HG03521 (cell line): Measurements from ENCODE around the gene KIFC3.
"Not testable (repeated sequence)": the region's sequence is repeated elsewhere in the genome, so short reads cannot be mapped to it uniquely, and the experiment has no call there.

ENCODE experiments used
- ATAC-seq: cut with Tn5 transposase; IDR thresholded peaks from one replicate; pipeline ENCODE4 v1.9.1; 2021; ENCODE audit warnings: mild to moderate bottlenecking, moderate library complexity; ENCODE audit not compliant: unreplicated experiment

KIFC3 gene

DNA sequence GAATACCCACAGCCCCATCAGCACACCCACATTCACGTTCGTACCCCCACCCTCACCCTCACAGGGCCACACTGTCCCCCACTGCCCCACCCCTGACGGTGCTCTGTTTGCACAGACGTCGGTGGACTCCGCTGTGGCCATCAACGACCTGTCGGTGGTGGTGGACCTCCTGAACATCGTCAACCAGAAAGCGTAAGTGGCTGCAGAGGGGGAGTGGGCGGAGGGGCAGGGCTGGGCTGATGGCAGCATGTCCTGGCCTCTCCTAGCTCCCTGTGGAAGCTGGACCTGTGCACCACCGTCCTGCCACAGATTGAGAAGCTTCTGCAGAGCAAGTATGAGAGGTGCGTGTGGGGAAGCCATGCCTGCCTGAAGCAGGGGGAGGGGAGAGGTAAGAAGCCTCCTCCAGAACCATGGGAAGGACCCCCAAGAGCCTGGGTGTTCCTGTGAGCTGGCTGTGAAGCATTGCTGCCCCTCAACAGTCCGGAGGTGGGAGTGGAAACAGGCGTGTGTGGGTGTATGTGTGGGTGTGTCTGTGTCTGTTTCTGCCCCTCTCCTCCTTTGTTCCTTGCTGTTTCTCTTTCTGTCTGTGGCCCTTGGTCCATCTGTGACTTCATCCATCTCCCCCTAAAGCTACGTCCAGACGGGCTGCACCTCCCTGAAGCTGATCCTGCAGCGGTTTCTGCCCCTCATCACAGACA, 46.4 kb downstream of the KIFC3 start:
- no peak for ATAC-seq

DNA sequence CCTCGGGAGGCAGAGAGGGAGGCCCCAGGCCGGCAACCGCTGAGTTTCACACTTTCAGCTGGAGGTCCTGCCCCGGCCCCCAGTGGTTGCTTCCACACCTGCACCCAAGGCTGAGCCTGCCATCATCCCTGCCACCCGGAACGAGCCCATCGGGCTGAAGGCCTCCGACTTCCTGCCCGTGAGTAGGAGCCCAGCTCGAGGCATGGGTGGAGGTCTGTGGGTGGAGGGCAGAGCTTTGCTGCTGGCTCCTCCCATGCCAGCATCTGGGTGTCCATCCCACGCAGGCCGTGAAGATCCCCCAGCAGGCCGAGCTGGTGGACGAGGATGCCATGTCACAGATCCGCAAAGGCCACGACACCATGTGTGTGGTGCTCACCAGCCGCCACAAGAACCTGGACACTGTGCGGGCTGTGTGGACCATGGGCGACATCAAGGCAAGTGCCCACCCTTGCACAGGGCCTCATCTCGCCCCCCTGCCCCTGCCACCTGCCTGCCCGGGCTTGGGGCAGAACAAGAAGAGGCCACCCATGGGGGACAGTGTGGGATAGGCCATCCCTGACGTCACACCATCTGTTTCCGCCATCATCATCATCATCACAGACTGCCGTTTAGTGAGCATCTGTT, 47.1 kb downstream of the KIFC3 start:
- no peak for ATAC-seq

GRCh38 chr16:57754354-57755060, 47.8 kb downstream of the KIFC3 start:
- no peak for ATAC-seq

GRCh38 chr16:57753448-57754353, 48.6 kb downstream of the KIFC3 start:
- no peak for ATAC-seq

DNA sequence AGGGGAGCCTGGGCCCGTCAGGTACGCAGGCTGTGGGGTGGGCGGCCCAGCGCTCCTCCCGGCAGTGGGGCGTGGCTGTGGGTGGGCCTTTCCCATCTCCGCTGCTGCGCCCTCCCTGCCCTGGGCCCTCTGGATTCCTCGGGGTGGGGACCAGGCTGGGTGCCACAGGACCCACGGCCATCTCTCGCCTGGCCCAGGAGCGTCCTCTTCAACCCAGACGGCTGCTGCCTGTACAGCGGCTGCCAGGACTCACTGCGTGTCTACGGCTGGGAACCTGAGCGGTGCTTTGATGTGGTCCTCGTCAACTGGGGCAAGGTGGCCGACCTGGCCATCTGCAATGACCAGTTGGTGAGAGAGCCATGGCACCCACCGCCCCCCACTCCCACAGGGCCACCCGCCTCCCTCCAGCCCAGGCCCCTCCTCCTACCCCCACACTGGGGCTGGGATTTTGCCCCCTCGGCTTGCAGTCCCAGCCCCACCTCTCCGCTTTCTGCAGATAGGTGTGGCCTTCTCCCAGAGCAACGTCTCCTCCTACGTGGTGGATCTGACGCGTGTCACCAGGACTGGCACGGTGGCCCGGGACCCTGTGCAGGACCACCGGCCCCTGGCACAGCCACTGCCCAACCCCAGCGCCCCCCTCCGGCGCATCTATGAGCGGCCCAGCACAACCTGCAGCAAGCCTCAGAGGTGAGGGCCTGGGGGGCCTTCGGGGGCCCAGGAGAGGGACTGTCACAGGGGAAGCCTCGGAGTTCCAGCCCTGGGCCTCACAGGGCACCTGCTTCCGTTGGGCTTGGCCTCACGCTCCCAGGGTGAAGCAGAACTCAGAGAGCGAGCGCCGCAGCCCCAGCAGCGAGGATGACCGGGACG, 49.5 kb downstream of the KIFC3 start:
- no peak for ATAC-seq

GRCh38 chr16:57752203-57752580, 50.1 kb downstream of the KIFC3 start:
- ATAC-seq: no peak

DNA sequence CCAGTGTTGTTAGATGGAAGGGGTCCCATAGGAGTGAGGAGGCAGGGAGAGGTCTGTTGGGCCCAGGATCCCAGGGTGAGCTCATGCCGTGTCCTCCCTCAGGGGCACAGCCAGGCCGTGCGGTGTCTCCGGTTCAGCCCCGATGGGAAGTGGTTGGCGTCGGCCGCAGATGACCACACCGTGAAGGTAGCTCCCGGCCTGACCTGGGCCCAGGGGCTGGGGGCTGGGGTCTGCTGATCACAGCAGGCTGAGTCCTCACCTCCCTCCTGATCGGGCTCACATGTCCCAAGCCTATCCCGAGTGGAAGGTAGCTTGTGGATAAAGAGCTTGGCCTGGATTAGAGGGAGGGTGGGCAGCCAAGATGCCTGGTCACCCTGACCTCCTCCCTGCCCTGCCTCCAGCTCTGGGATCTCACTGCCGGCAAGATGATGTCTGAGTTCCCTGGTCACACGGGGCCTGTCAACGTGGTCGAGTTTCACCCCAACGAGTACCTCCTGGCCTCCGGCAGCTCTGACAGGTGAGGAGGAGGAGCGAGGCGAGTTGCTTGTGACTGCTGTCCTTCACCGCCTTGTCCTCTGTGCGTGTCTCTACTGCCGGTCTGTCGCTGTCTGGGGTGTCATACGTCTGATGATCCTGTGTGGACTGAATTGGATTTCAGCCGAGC, 50.6 kb downstream of the KIFC3 start:
- ATAC-seq: no peak

- no peak for ATAC-seq
These were observed 51.3 kb downstream of the KIFC3 start for GRCh38 chr16:57750796-57751538.

DNA sequence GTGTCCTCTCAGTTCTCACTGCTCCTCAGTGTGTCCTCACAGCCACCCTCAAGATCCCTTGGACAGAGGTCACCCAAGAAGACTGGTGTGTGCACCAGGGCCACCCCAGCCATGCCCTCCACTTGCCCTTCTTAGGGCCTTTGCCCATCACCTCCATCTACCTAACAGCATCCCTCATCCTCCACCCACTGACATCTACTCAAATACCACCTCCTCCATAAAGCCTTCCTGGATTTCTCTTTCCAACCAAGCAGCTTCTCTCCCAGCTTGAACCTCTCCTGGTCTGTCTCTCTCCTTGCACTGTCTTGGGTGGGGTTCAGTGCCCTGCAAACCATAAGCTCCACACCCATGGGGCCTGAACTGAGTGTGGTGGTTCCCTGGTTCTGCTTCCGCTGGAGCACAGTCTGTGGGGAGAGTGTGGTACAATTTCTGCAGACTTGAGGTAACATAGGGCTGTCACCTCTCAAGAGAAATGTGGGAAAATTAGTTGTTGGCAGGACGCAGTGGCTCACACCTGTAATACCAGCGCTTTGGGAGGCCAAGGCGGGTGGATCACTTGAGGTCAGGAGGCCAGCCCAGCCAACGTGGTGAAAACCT, 52.3 kb downstream of the KIFC3 start:
- no peak for ATAC-seq

DNA sequence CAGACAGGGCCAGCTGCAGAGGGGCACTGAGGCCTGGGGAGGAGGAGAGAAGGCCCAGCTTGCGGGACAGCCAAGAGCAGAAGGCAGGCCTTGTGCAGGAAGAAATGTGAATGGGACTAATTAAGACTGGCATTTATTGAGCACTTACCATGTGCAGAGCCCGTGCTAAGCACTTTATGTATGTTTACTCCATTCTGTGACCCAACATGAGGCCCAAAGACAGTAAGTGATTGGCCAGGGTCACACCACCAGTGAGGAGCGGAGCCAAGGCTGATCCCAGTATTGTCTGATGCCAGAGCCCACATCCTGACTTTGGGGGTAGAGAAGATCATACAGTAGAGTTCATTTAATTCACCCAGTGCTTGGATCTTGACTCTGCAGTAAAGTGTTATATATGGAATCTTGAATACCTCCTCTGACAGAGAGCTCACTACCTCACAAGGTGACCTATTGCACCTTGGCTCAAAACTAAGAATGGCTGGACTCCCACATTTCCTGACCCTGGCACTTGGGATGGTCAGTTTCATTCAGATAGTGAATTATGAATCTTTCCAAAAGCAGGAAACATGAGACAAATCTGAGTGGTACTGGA, 53.1 kb downstream of the KIFC3 start:
- no peak for ATAC-seq

GRCh38 chr16:57748596-57748995, 53.7 kb downstream of the KIFC3 start:
- no peak for ATAC-seq

DNA sequence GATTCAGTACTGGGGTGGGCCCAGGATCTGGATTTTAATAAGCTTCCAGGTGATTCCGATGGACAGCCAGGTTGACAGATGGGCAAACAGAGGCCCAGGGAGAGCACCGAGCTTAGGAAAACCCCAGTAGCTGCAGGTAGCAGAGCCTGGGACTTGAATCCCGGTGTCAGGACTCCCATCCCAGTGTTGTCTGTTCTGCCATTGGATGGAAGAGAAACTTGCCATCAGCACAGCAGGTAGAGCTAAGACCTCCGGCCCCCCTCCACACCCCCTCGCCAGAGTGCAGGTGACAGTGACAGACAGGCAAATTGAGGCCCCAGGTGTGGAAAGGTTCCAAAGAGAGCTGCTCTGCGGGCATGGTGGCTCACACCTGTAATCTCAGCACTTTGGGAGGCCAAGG, 54.3 kb downstream of the KIFC3 start:
- no peak for ATAC-seq

DNA sequence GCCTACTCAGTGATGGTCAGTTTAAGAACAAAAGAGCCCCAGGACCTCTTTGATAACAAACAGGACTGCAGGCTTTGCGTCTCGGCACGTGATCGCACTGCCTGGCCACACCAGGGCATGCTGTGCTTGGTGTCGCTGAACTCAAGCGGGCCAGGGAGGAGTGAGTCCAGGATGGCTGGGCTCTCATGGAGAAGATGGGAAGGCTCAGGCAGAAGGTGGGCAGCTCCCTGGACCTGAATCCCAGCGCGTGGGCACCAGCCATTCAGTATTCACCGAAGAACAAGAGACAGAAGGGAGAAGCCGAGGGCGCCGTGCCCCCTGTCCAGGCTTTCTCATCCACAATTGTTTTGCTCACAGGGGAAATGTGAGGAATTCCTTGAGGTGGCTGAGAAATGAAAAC, 54.8 kb downstream of the KIFC3 start:
- ATAC-seq: no peak

DNA sequence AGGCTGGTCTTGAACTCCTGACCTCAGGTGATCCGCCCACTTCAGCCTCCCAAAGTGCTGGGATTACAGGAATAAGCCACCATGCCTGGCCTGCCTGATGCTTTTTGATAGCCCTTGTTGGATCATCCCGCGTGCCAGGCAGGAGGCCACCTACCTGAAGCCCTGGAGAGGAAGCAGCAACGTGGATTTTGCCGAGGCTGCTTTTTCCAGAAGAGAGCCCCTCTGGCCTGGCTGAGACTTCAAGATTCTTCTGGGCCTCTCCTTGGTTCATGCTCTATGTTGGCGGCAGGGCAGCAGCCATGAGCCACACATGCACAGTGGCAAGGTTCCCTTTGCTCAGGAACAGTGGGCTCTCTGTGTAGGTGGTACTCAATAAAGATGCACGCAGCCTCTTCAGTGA, 55.2 kb downstream of the KIFC3 start:
- no peak for ATAC-seq

DNA sequence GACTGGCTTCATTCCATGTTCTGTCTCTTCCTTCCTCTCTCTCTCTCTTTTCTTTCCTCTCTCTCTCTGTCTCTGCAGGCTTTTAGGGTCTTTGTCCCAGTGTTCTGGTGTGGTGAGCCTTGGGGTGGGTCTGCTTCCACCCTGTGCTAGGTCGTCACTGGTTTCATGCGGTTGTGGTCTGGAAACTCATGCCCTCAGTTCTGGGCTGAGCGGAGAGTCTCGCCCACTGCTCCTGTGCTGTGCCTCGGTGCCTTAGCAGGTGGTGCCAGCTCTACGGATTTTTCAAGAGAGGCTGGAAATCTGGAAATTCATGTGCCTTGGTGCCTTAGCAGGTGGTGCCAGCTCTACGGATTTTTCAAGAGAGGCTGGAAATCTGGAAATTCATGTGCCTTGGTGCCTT, 56.0 kb downstream of the KIFC3 start:
- ATAC-seq: not testable (repeated sequence)

GRCh38 chr16:57745768-57746167, 56.5 kb downstream of the KIFC3 start:
- ATAC-seq: no peak

- ATAC-seq: no peak
These were observed 57.7 kb downstream of the KIFC3 start for GRCh38 chr16:57744642-57744903.

- no peak for ATAC-seq
These were observed 58.2 kb downstream of the KIFC3 start for GRCh38 chr16:57743886-57744641.
